ENCODE measurements around the gene AHI1. TPM values are rescaled to one million over a fixed set of nuclear protein-coding genes. Genes with fewer than 3 reads are reported as not detected.

The AHI1 gene
- total RNA-seq, 1 donor from 2014 or later: 20.0 TPM

DNA sequence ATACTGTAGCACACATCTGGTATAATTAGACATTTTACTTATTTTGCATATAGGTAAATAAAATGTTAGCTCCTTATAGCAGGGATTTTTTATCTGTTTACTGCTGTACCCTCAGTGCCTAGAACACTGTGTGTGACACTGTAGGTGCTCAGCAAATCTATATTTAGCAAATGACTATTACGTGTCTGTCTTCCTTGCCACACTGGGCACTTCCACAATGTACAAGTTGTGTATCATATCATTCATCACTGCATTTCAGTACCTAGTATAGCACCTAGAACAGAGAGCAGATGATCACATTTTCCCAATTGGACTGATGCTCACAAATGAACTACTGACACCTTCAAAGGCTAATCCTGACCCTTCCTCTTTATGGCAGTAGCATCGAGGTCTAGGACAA lies 200.8 kb downstream of the AHI1 start:
- no peak for DNase-seq (ENCODE audit: low spot score)

- no peak for DNase-seq (ENCODE audit: low spot score)
These were observed 202.5 kb downstream of the AHI1 start for GRCh38 chr6:135295085-135295484.

GRCh38 chr6:135291288-135292076 lies 206.1 kb downstream of the AHI1 start:
- DNase-seq (ENCODE audit: low spot score): no peak

DNA sequence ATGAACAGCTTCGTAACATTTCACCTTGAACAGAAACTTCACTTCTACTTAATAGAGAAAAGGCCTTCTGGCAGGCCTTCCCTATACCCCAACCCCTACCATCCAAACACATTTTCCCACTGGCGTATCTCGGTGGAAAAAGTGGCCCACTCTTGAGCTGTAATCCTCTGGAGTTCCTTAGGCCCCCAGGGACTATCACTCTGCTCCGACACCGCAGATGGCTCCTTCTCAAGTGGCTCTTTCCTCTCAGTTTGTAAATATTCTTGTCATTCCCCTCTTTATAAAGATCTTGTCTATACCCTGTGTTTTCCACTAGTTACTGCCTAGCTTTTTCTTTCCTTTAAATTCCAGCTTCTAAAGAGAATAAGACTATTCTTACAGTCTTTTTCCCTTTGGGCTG lies 207.7 kb downstream of the AHI1 start:
- no peak for DNase-seq (ENCODE audit: low spot score)

DNA sequence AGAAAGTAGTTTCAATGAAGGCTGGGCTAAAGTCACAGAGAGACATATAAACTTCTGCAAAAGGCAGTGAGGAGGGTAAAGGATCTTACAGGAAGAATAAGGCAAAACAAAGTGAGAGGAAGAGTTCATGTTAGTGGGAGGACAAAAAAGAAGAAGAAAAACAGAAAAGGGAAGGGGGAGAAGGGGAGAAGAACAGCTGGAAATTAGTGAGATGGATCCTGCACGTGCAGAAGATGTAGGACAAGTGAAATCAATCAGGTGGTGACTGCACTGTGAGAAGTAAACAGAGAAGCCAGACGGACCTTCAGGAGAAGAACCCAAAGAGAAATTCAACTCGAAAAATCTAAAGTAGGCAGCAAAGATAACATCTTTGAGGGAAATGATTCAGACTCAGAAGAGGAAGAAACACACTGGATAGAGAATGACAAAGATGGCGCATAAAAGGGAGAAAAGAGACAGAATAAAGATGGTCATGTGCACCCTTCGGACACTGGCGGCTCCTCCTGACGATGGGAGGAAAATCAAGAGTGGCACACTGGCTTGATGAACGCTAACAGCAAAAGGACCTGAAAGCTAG lies 210.5 kb downstream of the AHI1 start:
- DNase-seq (ENCODE audit: low spot score): no peak

GRCh38 chr6:135285165-135285564 lies 212.4 kb downstream of the AHI1 start:
- no peak for DNase-seq (ENCODE audit: low spot score)

DNA sequence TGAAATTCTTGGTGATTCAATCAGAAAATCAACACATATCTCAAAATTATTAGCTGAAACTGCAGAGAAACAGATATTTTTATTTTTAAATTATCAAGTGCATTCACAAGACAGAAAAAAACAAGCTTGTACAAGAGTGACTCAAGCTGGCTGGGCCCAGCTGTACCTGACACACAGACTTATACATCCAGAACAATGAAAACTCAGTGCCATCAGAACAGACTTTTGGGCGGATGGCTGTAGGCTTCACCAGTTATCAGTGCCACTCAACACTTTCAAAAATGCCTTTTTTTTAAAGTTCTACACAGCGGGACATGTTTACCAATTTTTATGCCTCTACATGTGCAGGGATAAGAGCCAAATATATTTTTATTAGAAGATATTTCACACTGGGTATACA lies 213.6 kb downstream of the AHI1 start:
- DNase-seq (ENCODE audit: low spot score): no peak

DNA sequence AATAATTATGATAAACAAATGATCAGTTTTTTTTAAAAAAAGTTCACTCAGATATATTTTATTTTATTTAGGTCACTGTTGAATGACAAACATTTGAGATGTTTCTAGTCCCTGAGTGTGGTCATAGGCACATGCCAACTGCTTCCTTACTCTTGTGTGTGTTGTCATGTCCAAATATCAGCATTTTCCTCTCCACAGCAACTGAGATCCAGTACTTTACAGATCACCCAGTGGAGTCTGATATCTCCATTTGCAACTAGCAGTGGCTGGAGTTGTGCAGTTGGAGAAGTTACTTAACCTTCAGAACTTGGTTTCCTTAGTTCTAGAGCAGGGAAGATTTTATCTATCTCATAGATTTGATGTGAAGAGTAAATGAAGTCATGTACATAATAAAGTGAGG lies 215.1 kb downstream of the AHI1 start:
- no peak for DNase-seq (ENCODE audit: low spot score)

- no peak for DNase-seq (ENCODE audit: low spot score)
These were observed 215.6 kb downstream of the AHI1 start for GRCh38 chr6:135281964-135282363.

DNA sequence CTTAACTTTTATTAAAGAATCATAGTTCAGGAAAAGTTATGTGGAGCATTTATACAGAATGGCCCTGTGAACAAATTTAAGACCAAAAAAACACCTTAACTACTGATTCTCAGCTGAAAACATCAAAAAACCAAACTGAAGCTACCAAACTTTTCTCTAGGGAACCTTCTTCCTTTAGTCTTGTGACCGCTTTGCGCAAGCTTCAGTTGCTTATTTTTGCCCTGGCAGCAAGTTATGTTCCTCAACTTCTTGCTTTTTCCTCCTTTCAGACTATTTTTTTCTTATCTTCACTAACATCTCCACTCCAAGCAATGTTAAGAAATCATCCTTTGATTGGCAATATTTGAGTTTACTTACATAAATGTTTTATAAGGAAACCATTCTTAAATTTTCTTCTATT lies 216.3 kb downstream of the AHI1 start:
- DNase-seq (ENCODE audit: low spot score): peak; percentile 31

GRCh38 chr6:135280375-135281136 lies 217.0 kb downstream of the AHI1 start:
- no peak for DNase-seq (ENCODE audit: low spot score)

DNA sequence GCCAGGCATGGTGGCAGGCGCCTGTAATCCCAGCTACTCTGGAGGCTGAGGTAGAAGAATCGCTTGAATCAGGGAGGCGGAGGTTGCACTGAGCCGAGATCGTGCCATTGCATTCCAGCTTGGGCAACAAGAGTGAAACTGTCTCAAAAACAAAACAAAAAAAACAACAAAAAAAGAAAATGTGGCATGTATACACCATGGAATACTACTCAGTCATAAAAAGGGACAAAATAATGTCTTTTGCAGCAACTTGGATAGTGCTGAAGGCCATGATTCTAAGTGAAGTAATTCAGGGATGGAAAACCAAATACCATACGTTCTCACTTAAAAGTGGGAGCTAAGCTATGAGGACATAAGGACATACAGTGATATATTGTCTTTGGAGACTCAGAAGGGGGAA lies 220.1 kb downstream of the AHI1 start:
- DNase-seq (ENCODE audit: low spot score): no peak

GRCh38 chr6:135274561-135275293 lies 222.8 kb downstream of the AHI1 start:
- DNase-seq (ENCODE audit: low spot score): no peak

GRCh38 chr6:135271626-135272025 lies 225.9 kb downstream of the AHI1 start:
- DNase-seq (ENCODE audit: low spot score): no peak

DNA sequence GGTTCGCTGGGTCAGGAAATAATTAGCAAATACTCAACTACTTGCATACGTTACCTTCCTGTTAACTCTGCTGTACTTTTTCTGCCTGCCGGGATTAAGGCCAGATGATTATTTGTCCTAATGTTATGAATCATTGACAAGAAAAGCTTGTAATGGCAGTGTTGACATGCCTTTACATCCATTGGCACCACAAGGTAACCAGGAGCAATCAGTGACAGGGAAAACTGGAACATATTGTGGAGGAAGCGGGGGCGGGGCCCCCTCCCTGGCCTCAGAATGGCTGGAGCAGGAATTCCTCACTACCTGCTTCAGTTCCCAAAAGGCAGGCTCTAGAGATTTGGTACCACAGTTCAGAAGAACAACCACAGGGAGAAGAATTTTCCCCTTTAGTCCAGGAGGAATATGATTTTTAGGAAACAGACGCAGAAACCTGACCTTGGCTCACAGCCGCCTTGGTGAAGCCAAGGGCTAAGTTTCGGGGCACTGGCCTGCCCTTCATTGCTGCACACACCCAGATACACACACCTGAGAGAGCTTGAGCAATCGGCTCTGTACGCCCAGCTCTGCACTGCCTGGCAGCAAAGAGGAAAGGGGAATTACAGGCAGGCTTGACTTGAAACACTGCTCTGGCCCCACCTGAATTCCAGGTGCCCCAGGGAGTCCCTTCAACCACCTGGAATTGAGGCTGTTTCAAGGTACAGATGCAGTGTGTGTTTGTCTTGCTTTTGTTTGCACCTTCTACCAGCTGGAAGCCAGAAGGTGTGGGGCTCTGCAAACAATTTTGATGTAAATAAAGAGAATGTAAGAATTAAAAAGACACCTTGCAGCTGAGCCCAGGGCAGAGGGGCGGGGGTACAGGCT lies 226.6 kb downstream of the AHI1 start:
- DNase-seq (ENCODE audit: low spot score): peak; percentile 74

DNA sequence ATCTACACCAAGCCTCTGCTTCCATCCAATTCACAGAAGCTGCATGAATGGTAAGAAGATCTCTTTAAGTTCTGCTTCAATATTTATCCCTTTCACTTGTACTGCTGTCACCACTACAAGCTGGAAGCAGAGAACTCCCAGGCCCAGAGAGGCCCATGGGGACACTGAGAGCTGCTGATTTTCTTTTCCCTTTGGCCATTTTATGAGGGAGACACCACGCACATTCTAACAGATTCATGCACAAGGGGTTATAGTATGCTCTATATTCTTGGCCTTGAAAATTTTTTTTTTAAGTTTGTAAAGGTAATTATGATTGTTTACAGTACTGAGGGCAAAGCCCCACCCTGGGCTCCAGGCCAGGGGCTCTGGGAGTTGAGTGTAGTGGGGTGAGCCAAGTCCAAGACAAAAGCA lies 228.1 kb downstream of the AHI1 start:
- no peak for DNase-seq (ENCODE audit: low spot score)

DNA sequence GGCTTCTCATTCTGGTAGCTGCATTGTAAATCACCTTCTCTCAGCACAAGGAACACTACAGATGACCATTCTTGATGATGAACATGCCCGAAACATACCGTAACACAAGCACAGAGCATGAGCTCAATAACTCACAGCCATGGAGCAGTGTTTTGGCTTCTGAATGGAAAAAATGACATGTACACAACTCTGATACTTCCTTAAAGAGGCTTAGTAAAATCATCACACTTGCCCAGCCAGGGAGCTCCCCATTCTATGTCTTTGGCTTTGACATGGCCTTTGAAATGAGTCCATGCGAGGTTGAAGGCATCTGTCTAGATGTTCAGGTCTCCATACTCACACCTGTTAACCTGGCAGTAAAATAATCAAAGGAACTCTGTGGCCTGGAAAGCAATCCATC lies 228.8 kb downstream of the AHI1 start:
- no peak for DNase-seq (ENCODE audit: low spot score)

DNA sequence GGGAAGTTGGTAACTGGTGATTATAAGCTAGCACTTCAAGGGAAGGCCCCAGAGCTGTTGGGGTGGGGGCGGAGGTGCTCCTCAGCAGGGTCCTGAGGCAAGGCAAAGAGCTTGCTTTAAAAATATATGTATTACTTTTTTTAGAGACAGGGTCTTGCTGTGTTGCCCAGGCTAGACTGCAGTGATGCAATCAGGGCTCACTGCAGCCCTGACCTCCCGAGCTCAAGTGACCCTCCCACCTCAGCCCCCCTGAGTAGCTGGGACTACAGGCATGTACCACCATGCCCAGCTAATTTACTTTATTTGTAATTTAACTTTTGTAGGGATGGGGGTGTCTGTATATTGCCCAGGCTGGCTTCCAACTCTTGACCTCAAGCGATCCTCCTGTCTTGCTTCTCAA lies 229.3 kb downstream of the AHI1 start:
- DNase-seq (ENCODE audit: low spot score): no peak

DNA sequence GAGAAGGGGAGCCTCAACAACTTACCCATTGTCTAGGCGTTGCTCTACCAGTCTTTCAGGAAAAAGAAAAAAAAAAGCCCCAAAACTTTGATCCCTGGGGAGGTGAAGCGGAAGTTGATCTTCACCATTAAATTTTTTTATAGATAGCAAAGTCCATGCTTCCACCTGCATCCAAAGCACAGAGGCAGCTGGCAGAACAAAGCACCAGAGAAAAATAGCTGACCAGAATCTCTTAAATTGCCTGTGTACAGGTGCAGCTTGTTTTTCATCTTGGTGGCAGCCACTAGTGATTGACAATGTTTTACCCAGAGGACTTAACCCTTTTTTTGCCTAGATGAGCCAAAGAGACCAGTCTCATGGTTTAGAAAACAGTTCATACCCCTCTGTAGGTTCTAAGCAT lies 230.5 kb downstream of the AHI1 start:
- peak; percentile 32 for DNase-seq (ENCODE audit: low spot score)

GRCh38 chr6:135266675-135267074 lies 230.9 kb downstream of the AHI1 start:
- no peak for DNase-seq (ENCODE audit: low spot score)

GRCh38 chr6:135265278-135265677 lies 232.3 kb downstream of the AHI1 start:
- no peak for DNase-seq (ENCODE audit: low spot score)
